ENCODE data around the gene LONRF2. TPM values are rescaled to one million over a fixed set of nuclear protein-coding genes. Genes with fewer than 3 reads are reported as not detected.

Gene LONRF2
- total RNA-seq, 1 experiment from 2014 or later = not detected

GRCh38 chr2:100292022-100292580 is 30.2 kb downstream of the LONRF2 start:
- Mint-ChIP-seq H3K36me3 (ENCODE audit: insufficient read depth, unreplicated experiment) (no peaks in the 10 kb centered on the region), H3K4me3 (ENCODE audit: unreplicated experiment) (no peak overlapping the region), H3K27me3 (ENCODE audit: insufficient read depth, unreplicated experiment) (peaks cover 8% of the 10 kb centered on the region), H3K4me1 (ENCODE audit: low read depth, unreplicated experiment) (no peaks in the 10 kb centered on the region), H3K27ac (ENCODE audit: unreplicated experiment) (no peak overlapping the region), H3K9me3 (ENCODE audit: unreplicated experiment) (no peaks in the 10 kb centered on the region)
- no peaks in the 10 kb centered on the region for H3K9me3 ChIP-seq
- no peaks in the 10 kb centered on the region for H3K27me3 ChIP-seq (replicated peaks; ENCODE audit: control insufficient read depth, insufficient read depth, low read length)
- peaks cover 14% of the 10 kb centered on the region; the same call in 1 of the 2 replicates for H3K4me1 ChIP-seq
- CTCF ChIA-PET = no interaction called here
- no peaks in the 10 kb centered on the region for H3K36me3 ChIP-seq (ENCODE audit: control insufficient read depth, insufficient read depth, low read length)
- no TSS peak for BruUV-seq (replicated peaks)
- no peak overlapping the region for H3K4me3 ChIP-seq (ENCODE audit: low read depth, low read length)
- intact Hi-C loops (cut with micrococcal nuclease; ENCODE audit: unreplicated experiment) = no loop called here
- no peak for TF ChIP-seq CTCF (IDR thresholded peaks at IDR 0.05; ENCODE audit: insufficient read depth in 1 of 2, low read depth in 1 of 2, low read length in 1 of 2, severe bottlenecking in 1 of 2, unreplicated experiment in 1 of 2)
- peak; percentile 40 to 69 for DNase-seq
- POLR2A ChIA-PET = no interaction called here

- Histone ChIP-seq H3K27me3 (replicated peaks; ENCODE audit: control insufficient read depth, insufficient read depth, low read length) (no peaks in the 10 kb centered on the region), H3K9me3 (no peaks in the 10 kb centered on the region), H3K36me3 (ENCODE audit: control insufficient read depth, insufficient read depth, low read length) (no peaks in the 10 kb centered on the region), H3K4me1 (peaks cover 14% of the 10 kb centered on the region; the same call in 1 of the 2 replicates), H3K4me3 (ENCODE audit: low read depth, low read length) (no peak overlapping the region)
- peak; percentile 35 to 72 for DNase-seq
- ChIA-PET CTCF (interaction anchor here (0.6 kb wide), 1 partner anchor 117 kb away, joined by 4 read pairs; no protein-coding TSS in a partner anchor), POLR2A (no interaction called here)
- no peaks in the 10 kb centered on the region for H3K36me3 Mint-ChIP-seq (ENCODE audit: insufficient read depth, unreplicated experiment)
- no peaks in the 10 kb centered on the region for H3K9me3 Mint-ChIP-seq (ENCODE audit: unreplicated experiment)
- no peak overlapping the region for H3K4me3 Mint-ChIP-seq (ENCODE audit: unreplicated experiment)
- H3K4me1 Mint-ChIP-seq (ENCODE audit: low read depth, unreplicated experiment) = no peaks in the 10 kb centered on the region
- intact Hi-C loops (cut with micrococcal nuclease; ENCODE audit: unreplicated experiment) = no loop called here
- H3K27ac Mint-ChIP-seq (ENCODE audit: unreplicated experiment) = no peak overlapping the region
- no TSS peak for BruUV-seq (replicated peaks)
- TF ChIP-seq CTCF (IDR thresholded peaks at IDR 0.05; ENCODE audit: insufficient read depth in 1 of 2, low read depth in 1 of 2, low read length in 1 of 2, severe bottlenecking in 1 of 2, unreplicated experiment in 1 of 2) = no peak
- peaks cover 8% of the 10 kb centered on the region for H3K27me3 Mint-ChIP-seq (ENCODE audit: insufficient read depth, unreplicated experiment)
Measured at GRCh38 chr2:100291152-100291970, 30.9 kb downstream of the LONRF2 start.

GRCh38 chr2:100290718-100291151 is 31.6 kb downstream of the LONRF2 start:
- no peak overlapping the region for H3K4me3 Mint-ChIP-seq (ENCODE audit: unreplicated experiment)
- no peaks in the 10 kb centered on the region for H3K36me3 Mint-ChIP-seq (ENCODE audit: insufficient read depth, unreplicated experiment)
- ChIA-PET CTCF (interaction anchor here (0.6 kb wide), 1 partner anchor 116 kb away, joined by 4 read pairs; no protein-coding TSS in a partner anchor), POLR2A (no interaction called here)
- no peaks in the 10 kb centered on the region for H3K36me3 ChIP-seq (ENCODE audit: control insufficient read depth, insufficient read depth, low read length)
- H3K9me3 ChIP-seq = no peaks in the 10 kb centered on the region
- H3K9me3 Mint-ChIP-seq (ENCODE audit: unreplicated experiment) = no peaks in the 10 kb centered on the region
- no peaks in the 10 kb centered on the region for H3K4me1 Mint-ChIP-seq (ENCODE audit: low read depth, unreplicated experiment)
- DNase-seq = no peak
- H3K4me3 ChIP-seq (ENCODE audit: low read depth, low read length) = no peak overlapping the region
- peaks cover 14% of the 10 kb centered on the region; the same call in 1 of the 2 replicates for H3K4me1 ChIP-seq
- no peaks in the 10 kb centered on the region for H3K27me3 ChIP-seq (replicated peaks; ENCODE audit: control insufficient read depth, insufficient read depth, low read length)
- peaks cover 5% of the 10 kb centered on the region for H3K27me3 Mint-ChIP-seq (ENCODE audit: insufficient read depth, unreplicated experiment)
- H3K27ac Mint-ChIP-seq (ENCODE audit: unreplicated experiment) = no peak overlapping the region
- intact Hi-C loops (cut with micrococcal nuclease; ENCODE audit: unreplicated experiment) = no loop called here
- TF ChIP-seq CTCF (IDR thresholded peaks at IDR 0.05; ENCODE audit: insufficient read depth in 1 of 2, low read depth in 1 of 2, low read length in 1 of 2, severe bottlenecking in 1 of 2, unreplicated experiment in 1 of 2) = no peak
- BruUV-seq (replicated peaks) = no TSS peak
